ENCODE measurements around the gene ST3GAL3. TPM values are rescaled to one million over a fixed set of nuclear protein-coding genes. Genes with fewer than 3 reads are reported as not detected.
A peak's percentile ranks its signal among the peaks of the same experiment; 100 is the strongest.

The ST3GAL3 gene
- total and polyA plus RNA-seq, 2 of the 13 experiments (the other 11 are each of a cell fraction or from before 2014, with no cell fraction given), result 5.1 to 8.1 TPM

DNA sequence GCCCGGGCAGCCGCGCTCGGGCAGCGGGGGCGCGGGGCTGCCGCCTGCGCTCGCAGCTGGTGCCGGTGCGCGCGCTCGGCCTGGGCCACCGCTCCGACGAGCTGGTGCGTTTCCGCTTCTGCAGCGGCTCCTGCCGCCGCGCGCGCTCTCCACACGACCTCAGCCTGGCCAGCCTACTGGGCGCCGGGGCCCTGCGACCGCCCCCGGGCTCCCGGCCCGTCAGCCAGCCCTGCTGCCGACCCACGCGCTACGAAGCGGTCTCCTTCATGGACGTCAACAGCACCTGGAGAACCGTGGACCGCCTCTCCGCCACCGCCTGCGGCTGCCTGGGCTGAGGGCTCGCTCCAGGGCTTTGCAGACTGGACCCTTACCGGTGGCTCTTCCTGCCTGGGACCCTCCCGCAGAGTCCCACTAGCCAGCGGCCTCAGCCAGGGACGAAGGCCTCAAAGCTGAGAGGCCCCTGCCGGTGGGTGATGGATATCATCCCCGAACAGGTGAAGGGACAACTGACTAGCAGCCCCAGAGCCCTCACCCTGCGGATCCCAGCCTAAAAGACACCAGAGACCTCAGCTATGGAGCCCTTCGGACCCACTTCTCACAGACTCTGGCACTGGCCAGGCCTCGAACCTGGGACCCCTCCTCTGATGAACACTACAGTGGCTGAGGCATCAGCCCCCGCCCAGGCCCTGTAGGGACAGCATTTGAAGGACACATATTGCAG is 229.3 kb downstream of the ST3GAL3 start (continued):
- TF ChIP-seq ZNF574 (CRISPR knock-in tag; IDR thresholded peaks at IDR 0.05), result peak; percentile 48
- TF ChIP-seq, protein P1, sequence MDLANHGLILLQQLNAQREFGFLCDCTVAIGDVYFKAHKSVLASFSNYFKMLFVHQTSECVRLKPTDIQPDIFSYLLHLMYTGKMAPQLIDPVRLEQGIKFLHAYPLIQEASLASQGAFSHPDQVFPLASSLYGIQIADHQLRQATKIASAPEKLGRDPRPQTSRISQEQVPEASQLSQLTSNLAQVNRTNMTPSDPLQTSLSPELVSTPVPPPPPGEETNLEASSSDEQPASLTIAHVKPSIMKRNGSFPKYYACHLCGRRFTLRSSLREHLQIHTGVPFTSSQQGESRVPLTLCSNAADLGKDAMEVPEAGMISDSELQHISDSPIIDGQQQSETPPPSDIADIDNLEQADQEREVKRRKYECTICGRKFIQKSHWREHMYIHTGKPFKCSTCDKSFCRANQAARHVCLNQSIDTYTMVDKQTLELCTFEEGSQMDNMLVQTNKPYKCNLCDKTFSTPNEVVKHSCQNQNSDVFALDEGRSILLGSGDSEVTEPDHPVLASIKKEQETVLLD (CRISPR knock-in tag; IDR thresholded peaks at IDR 0.05; ENCODE audit: low read depth), result 0 out of 2 replicates have a peak, but pooled peaks have one; percentile 37
- TF ChIP-seq, protein P2, sequence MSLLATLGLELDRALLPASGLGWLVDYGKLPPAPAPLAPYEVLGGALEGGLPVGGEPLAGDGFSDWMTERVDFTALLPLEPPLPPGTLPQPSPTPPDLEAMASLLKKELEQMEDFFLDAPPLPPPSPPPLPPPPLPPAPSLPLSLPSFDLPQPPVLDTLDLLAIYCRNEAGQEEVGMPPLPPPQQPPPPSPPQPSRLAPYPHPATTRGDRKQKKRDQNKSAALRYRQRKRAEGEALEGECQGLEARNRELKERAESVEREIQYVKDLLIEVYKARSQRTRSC (CRISPR knock-in tag; IDR thresholded peaks at IDR 0.05; ENCODE audit: low read depth), result no peak
- TF ChIP-seq, protein P3, sequence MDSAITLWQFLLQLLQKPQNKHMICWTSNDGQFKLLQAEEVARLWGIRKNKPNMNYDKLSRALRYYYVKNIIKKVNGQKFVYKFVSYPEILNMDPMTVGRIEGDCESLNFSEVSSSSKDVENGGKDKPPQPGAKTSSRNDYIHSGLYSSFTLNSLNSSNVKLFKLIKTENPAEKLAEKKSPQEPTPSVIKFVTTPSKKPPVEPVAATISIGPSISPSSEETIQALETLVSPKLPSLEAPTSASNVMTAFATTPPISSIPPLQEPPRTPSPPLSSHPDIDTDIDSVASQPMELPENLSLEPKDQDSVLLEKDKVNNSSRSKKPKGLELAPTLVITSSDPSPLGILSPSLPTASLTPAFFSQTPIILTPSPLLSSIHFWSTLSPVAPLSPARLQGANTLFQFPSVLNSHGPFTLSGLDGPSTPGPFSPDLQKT (CRISPR knock-in tag; IDR thresholded peaks at IDR 0.05; ENCODE audit: borderline replicate concordance), result no peak
- 0 out of 4 replicates have a peak, but pooled peaks of 1 of the 2 experiments have one; percentile 16 for TF ChIP-seq ATF4 (CRISPR knock-in tag; IDR thresholded peaks at IDR 0.05)
- TF ChIP-seq, protein P4, sequence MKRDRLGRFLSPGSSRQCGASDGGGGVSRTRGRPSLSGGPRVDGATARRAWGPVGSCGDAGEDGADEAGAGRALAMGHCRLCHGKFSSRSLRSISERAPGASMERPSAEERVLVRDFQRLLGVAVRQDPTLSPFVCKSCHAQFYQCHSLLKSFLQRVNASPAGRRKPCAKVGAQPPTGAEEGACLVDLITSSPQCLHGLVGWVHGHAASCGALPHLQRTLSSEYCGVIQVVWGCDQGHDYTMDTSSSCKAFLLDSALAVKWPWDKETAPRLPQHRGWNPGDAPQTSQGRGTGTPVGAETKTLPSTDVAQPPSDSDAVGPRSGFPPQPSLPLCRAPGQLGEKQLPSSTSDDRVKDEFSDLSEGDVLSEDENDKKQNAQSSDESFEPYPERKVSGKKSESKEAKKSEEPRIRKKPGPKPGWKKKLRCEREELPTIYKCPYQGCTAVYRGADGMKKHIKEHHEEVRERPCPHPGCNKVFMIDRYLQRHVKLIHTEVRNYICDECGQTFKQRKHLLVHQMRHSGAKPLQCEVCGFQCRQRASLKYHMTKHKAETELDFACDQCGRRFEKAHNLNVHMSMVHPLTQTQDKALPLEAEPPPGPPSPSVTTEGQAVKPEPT (CRISPR knock-in tag; IDR thresholded peaks at IDR 0.05; ENCODE audit: low read depth), result no peak
- TF ChIP-seq PRMT3 (CRISPR knock-in tag; IDR thresholded peaks at IDR 0.05; ENCODE audit: borderline replicate concordance, low read depth), result no peak
- TF ChIP-seq ZBTB4 (CRISPR knock-in tag; IDR thresholded peaks at IDR 0.05; ENCODE audit: borderline replicate concordance), result no peak
- TF ChIP-seq TEF (CRISPR knock-in tag; IDR thresholded peaks at IDR 0.05), result no peak
- no peak for TF ChIP-seq PCBP2 (optimal IDR thresholded peaks at IDR 0.05; ENCODE audit: low read depth, low read length, poor library complexity, severe bottlenecking)
- TF ChIP-seq RBFOX2 (IDR thresholded peaks at IDR 0.05; ENCODE audit: low read depth, low read length), result peak; percentile 61; the same call in 1 of the 2 replicates
- no peak for TF ChIP-seq ZNF839 (CRISPR knock-in tag; IDR thresholded peaks at IDR 0.05; ENCODE audit: borderline replicate concordance)
- TF ChIP-seq HOXA5 (CRISPR knock-in tag; IDR thresholded peaks at IDR 0.05), result 0 out of 2 replicates have a peak, but pooled peaks have one; percentile 19

Measured in HepG2 (cell line).